Stimulated activated CD8-positive, alpha-beta memory T cell treated with anti-CD3 and anti-CD28 coated beads, Interleukin-2, amount 100 ng/mL, for 48 hours (primary cell): Measurements from ENCODE around the gene ZNF689.
A peak's percentile ranks its signal among the peaks of the same experiment; 100 is the strongest.
"Not testable (repeated sequence)": the region's sequence is repeated elsewhere in the genome, so short reads cannot be mapped to it uniquely, and the experiment has no call there.

Source experiments
- DNase-seq, 2 donors: peaks; one replicate each; pipeline ENCODE4 v3.0.0-alpha.2; 2020; ENCODE audit warnings: low read depth in 2 of 2

Gene ZNF689

GRCh38 chr16:30636599-30636998 lies 26.4 kb upstream of the ZNF689 start:
- DNase-seq: no peak

- no peak for DNase-seq
Observed at GRCh38 chr16:30633526-30633925, 23.3 kb upstream of the ZNF689 start.

DNA sequence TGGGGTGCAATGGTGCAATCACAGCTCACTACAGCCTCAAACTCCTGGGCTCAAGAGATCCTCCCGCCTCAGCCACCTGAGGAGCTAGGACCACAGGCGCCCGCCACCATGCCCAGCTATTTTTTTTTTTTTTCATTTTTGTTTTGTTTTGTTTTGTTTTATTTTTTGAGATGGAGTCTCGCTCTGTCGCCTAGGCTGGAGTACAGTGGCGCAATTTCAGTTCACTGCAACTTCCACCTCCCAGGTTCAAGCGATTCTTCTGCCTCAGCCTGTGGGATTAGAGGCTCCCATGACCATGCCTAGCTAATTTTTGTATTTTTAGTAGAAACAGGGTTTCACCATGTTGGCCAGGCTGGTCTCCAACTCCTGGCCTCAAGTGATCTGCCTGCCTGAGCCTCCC lies 22.3 kb upstream of the ZNF689 start:
- not testable (repeated sequence) for DNase-seq

GRCh38 chr16:30628628-30629540 lies 18.7 kb upstream of the ZNF689 start:
- DNase-seq: peak; percentile 77 to 90

- DNase-seq: no peak
Observed at GRCh38 chr16:30626236-30626635, 16.0 kb upstream of the ZNF689 start.

DNA sequence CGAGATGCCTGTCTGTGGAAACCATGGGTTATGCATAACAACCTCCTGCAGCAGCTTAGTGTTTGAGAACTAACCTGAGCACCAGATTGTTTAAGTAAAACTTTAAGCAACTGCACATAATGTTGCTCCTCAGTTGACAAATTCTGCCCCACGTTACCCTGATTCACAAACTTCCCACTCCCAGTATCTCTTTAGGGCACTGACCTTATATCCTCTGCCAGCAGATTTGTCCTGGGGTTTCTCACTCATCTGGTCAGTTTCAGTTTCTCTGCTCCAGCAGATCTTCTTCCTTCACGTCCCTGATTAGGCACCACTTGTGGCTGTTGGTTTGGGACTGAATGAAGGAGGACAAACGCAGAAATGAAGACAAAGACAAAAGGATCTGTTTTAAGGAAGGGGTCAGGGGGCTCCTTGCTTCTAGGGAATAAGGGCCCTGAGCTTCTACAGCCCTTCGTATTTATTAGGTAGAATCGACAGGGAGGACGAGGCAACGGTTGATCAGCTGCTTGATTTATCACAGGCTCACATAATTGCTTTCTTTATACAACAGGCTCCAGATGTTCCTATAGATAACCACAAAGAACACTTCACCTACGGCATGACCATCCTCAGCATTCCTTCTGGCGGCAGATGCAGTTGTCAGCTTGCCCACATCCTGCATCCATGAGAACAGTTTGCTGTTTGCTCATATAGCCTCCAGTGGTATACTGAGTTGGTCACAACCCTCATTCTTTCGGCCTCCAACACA lies 13.5 kb upstream of the ZNF689 start:
- DNase-seq: no peak

DNA sequence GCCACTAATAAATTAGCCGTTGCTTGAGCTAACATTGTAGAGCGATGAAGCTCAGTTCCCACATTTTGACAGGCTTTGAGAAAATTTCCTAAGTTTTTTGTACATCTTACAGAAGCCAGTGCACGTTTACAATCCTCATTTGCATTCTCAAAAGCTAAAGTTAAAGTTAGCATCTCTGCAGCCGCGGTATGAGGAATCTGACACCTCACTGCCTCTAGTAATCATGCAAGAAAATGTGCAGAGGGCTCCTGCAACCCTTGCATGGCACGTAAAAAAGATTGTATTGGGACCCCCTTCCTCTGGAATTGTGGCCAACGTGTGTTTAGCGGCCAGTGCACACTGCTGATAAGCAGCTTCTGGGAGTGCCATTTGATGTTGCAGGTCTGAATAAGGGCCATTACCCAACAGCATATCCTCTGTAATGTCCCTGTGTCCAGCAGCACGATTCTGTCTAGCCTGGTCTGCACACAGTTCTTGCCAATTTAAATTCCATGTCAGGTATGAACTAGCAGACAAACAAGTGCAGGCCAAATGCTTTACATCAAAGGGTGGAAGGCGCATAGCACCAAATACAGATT lies 12.4 kb upstream of the ZNF689 start:
- no peak for DNase-seq

DNA sequence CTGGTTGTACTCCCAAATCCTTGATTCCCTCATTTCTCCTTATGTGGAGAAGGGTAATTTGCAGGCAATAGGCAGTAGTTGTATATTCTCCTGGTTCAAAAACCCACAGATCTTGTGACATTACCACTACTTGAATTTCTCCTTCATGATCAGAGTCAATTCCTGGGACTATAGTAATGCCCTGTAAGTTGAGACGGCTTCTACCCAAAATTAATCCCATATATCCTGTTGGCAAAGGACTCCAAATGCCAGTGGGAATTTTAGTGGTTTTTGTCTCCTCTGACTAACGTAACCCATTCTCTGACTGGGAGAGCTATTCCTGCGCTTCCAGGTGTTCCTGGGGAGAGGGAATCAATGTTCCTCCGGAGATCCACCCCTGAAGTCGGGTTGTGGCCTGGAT lies 11.6 kb upstream of the ZNF689 start:
- DNase-seq: no peak

GRCh38 chr16:30620169-30620568 lies 10.0 kb upstream of the ZNF689 start:
- no peak for DNase-seq

- DNase-seq: no peak
Observed at GRCh38 chr16:30619638-30620037, 9.4 kb upstream of the ZNF689 start.

DNA sequence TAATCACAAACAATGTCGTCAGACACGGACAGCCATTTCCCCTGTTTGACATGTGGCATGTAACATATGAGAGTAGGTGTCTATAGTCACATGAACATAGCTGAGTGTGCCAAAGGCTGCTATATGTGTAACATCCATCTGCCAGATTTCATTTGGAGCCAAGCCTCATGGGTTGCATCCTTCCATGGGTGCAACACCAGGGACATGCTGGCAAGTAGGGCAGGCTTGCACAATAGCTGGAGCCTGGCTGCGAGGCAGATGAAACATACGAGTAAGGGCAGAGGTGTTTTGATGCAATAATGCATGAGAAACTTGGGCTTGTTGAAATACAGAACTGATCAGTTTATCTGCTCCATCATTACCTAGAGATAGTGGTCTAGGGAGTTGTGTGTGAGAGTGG lies 9.0 kb upstream of the ZNF689 start:
- no peak for DNase-seq

DNA sequence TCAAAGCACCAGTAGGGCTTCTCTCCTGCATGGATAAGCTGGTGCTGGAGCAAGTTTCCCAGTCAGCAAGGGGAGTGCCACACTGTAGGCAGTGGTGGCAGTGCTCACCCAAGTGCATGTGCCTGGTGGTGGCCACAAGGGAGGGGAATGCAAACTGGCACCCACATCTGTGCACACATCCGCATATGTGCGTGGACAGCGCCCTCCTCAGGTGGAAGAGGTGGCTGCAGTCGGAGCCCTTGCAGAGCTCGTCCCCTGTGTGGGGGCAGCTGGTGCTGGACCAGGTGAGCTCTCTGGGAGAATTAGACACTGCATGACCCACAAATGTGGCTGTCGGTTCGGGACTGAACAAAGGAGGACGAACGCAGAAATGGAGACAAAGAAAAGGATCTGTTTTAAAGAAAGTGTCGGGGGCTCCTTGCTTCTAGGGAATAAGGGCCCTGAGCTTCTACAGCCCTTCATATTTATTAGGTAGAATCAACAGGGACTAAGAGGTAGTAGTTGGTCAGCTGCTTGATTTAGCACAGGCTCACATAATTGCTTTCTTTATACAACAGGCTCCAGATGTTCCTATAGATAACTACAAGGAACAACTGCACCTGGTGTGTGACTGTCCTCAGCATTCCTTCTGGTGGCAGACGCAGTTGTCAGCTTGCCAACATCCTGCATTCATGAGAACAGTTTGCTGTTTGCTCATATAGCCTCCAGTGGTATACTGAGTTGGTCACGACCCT lies 5.3 kb upstream of the ZNF689 start:
- peak; percentile 67 to 87 for DNase-seq

- peak; percentile 26 to 27 for DNase-seq
Observed at GRCh38 chr16:30609002-30609925, 925 bp downstream of the ZNF689 start.

GRCh38 chr16:30606004-30606403 lies 4.2 kb downstream of the ZNF689 start:
- DNase-seq: no peak

DNA sequence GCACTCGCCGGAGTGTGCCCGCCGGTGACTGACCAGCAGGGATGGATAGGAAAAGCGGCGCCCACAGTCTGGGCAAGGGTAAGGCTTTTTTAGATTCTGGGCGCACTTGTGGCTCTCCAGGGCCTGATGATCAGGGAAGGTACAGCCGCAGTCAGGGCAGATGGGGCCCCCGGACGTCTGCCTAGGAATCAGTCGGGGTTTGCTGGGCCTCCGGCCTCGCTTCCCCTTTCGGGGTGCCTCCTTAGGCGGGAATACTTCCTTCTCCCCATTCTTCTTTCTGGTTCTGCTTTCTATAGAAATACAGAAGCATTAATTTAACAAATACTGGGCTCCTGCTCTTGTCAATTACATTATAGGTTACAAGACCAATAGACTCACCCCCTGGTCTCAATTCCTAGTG lies 5.0 kb downstream of the ZNF689 start:
- no peak for DNase-seq

DNA sequence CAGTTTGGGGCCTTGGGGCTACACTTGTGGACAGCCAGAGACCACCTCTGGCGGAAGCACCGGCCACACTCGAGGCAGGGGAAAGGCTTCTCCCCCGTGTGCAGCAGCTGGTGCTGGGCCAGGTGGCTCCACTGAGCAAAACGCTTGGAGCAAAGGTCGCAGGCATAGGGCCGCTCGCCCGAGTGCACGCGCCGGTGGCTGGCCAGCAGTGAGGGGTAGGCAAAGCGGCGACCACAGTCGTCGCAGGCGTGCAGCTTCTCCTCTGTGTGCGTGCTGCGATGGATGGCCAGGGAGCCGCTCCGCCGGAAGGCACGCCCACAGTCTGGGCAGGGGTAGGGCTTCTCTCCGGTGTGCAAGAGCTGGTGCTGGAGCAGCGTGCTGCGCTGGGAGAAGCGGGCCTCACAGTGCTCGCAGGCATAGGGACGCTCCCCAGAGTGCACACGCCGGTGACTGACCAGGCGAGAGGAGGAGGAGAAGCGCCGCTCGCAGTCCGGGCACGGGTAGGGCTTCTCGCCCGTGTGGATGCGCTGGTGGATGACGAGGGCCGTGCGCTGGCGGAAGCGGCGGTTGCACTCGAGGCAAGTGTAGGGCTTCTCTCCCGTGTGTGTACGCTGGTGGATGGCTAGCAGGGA lies 5.8 kb downstream of the ZNF689 start:
- no peak for DNase-seq

DNA sequence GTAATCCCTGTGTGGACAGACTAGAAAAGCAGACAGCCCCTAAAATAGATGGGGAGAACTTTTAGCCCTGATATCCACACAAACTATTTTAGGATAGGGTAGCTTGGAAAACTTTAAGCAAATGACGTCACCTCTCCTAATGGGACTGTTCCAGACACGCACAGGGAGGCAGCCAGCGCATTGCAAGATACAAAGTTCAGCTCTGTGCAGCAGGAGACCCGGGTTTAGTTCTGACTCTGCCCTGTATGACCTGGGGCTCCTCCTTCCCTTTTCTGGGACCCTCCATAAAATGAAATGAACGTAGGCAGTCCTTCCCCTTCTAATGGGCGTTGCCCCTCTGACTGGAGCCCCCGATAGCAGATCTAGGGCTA lies 6.3 kb downstream of the ZNF689 start:
- no peak for DNase-seq

DNA sequence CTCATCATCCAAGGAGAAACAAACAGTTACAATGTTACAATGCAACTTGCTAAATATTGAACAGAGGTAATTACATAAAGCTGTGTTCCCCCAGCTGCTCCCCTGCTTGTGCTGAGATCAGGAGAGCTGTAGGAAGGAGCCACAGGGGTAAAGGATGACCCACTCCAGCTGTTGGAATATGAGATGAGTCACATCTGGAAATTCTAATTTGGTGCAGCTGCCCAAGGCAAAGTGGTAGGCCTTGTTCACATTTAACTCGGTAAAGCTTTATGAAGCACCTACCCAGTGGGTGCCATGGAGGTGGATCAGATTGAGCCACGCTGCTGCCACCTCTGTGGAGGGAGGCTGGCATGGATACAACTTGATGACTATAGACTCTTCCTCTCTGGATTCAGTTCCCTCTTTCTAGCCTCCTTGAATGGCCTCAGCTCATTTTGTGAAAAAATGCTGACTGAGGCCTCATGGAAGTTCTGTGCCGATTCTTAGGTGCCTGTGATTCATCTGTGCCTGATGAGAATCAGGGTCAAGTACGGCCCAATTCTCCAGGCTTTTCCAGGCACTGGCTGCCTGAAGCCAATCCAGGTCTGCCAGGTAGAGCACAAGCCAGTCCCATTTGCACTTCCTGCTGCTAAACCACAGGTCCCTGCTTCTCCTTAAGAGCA lies 7.4 kb downstream of the ZNF689 start:
- no peak for DNase-seq

- no peak for DNase-seq
Observed at GRCh38 chr16:30601966-30602365, 8.2 kb downstream of the ZNF689 start.

GRCh38 chr16:30600929-30601328 lies 9.3 kb downstream of the ZNF689 start:
- DNase-seq: no peak
